Kidney capillary endothelial cell (primary cell): ENCODE measurements around the gene ALLC.
A peak's percentile ranks its signal among the peaks of the same experiment; 100 is the strongest.
"Not testable (repeated sequence)": the region's sequence is repeated elsewhere in the genome, so short reads cannot be mapped to it uniquely, and the experiment has no call there.

Experiments
- DNase-seq: peaks from one replicate; pipeline ENCODE4 v3.0.0-alpha.2; 2018; ENCODE audit warnings: low spot score

The ALLC gene

GRCh38 chr2:3626118-3626811 lies 31.7 kb upstream of the ALLC start:
- DNase-seq = peak; percentile 6

GRCh38 chr2:3626812-3627499 lies 31.0 kb upstream of the ALLC start:
- no peak for DNase-seq

GRCh38 chr2:3627500-3628100 lies 30.4 kb upstream of the ALLC start:
- no peak for DNase-seq

- DNase-seq = no peak
Measured at GRCh38 chr2:3628241-3628679, 29.7 kb upstream of the ALLC start.

GRCh38 chr2:3628800-3629199 lies 29.2 kb upstream of the ALLC start:
- DNase-seq = no peak

GRCh38 chr2:3630631-3631030 lies 27.4 kb upstream of the ALLC start:
- DNase-seq = no peak

- no peak for DNase-seq
Measured at GRCh38 chr2:3631161-3631850, 26.7 kb upstream of the ALLC start.

- DNase-seq = no peak
Measured at GRCh38 chr2:3631851-3632659, 25.9 kb upstream of the ALLC start.

- no peak for DNase-seq
Measured at GRCh38 chr2:3633089-3633981, 24.7 kb upstream of the ALLC start.

GRCh38 chr2:3633982-3634595 lies 23.9 kb upstream of the ALLC start:
- no peak for DNase-seq

- DNase-seq = no peak
Measured at GRCh38 chr2:3634596-3635121, 23.3 kb upstream of the ALLC start.

- no peak for DNase-seq
Measured at GRCh38 chr2:3635171-3635974, 22.6 kb upstream of the ALLC start.

GRCh38 chr2:3635975-3636327 lies 22.0 kb upstream of the ALLC start:
- not testable (repeated sequence) for DNase-seq

- no peak for DNase-seq
Measured at GRCh38 chr2:3636586-3637310, 21.3 kb upstream of the ALLC start.

- DNase-seq = no peak
Measured at GRCh38 chr2:3637311-3637675, 20.7 kb upstream of the ALLC start.

- DNase-seq = no peak
Measured at GRCh38 chr2:3637692-3638455, 20.1 kb upstream of the ALLC start.

- no peak for DNase-seq
Measured at GRCh38 chr2:3638456-3638810, 19.6 kb upstream of the ALLC start.

GRCh38 chr2:3639015-3639630 lies 18.9 kb upstream of the ALLC start:
- no peak for DNase-seq
